Renal cortex interstitium (tissue), 11 donors: ENCODE results near the gene CFAP54. TPM values are rescaled to one million over a fixed set of nuclear protein-coding genes. Genes with fewer than 3 reads are reported as not detected.
"Not testable (repeated sequence)": the region's sequence is repeated elsewhere in the genome, so short reads cannot be mapped to it uniquely, and the experiment has no call there.

Experiments used
- DNase-seq, 11 donors: peaks; one replicate each; pipeline ENCODE4 v3.0.0-alpha.2; 2013; ENCODE audit warnings: low read depth in 9 of 11, low spot score in 4 of 11; ENCODE audit errors: extremely low read depth in 1 of 11
- polyA plus RNA-seq, 3 donors: library from polyadenylated mRNA; unstranded; fragments of 120-200 nt; gene quantifications; one replicate each; pipeline ENCODE4 v1.2.1, GENCODE V29; 2013; ENCODE audit not compliant: insufficient read length in 3 of 3

CFAP54 gene
- polyA plus RNA-seq, 3 donors = 2.8 to 4.6 (median 3.2) TPM

- DNase-seq = no peak
Measured at GRCh38 chr12:96571101-96571862, 81.9 kb downstream of the CFAP54 start.

DNA sequence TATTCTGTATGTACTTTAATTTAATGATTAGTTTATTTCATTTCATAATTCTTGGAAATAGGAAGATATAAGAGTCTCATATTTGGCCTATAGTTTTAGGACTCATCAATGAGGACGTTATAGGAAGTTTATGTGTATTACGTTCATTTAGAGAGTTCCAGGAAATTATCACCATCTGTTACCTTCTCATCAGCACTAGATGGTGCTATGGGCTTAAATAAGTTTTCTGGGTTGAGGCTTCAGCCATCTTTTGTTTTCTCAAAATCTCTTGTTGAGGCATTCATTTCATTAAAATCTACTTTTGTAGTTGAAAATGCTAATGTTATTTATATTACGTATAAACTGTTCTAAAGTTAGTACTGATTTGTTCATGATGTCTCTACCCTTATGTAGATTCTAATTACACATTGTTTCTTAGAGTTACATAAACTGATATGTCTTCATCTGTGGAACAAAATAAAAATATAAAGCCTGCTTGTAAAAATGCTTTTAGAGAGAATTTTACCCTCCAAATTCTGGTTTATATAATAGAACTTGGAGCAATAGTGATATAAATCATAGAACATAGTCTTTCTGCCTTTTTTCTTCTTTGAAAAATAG, 89.2 kb downstream of the CFAP54 start:
- peak; percentile 12 to 65 (median 33) for DNase-seq

DNA sequence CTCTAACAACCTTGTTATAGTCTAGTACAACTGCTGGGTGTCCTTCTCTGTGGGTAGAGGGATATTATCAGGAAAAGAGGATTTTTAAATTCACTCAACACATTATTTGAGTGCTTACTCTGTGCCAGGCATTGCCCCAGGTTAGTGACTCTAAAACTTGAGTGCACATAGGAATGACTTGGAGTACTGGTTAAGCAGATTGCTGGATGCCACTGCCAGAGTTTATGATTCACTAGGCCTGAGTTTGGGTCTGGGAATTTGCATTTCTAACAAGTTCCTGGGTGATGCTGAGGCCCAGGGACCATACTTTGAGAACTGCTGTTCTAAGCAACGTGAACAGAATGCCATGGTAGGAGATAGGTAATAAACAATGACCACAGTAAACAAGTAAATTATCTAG, 96.6 kb downstream of the CFAP54 start:
- DNase-seq = no peak

- no peak for DNase-seq
Measured at GRCh38 chr12:96587691-96588090, 98.3 kb downstream of the CFAP54 start.

GRCh38 chr12:96590970-96591369, 101.6 kb downstream of the CFAP54 start:
- DNase-seq = no peak

GRCh38 chr12:96604374-96604773, 115.0 kb downstream of the CFAP54 start:
- DNase-seq = not testable (repeated sequence)

GRCh38 chr12:96605684-96606083, 116.3 kb downstream of the CFAP54 start:
- DNase-seq = no peak

DNA sequence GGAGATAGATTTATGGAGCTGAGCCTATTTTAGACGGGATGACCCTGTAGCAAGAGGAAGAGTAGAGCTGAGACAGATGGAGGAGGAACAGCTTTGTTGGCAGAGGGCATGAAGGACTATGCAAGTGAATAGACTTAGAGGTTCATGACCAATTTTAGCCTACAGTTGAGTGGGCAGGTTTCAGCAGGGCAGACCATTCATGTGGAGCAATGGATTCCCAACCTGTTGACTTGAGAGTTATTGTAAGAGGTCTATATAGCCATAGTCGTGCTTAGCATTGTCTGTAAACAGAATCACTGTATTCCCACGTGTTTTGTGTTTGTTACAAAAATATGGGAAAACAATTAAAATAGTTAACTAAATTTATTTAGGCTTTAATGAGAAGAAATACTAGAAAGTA, 116.8 kb downstream of the CFAP54 start:
- no peak for DNase-seq

DNA sequence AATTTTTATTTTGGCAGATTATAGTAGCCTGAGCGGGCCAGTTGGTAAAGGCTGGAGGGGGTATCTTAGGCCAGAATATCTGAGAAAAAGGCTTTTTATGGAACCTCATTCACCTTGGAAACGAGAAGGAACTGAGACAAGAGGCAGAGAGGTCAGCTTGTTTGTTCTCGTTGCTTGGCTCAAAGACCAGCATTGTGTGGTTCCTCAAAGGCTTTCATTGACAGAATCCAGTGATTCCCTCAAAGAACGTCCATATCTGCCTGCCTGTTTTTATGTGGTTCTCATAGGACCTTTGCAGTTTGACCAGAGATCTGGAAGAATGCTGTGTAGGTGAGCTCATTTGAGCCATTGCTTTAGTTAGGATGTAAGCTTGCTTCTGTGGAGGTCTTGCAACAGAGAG, 117.3 kb downstream of the CFAP54 start:
- no peak for DNase-seq

GRCh38 chr12:96617178-96617577, 127.8 kb downstream of the CFAP54 start:
- no peak for DNase-seq

GRCh38 chr12:96623155-96623554, 133.8 kb downstream of the CFAP54 start:
- DNase-seq = no peak

- DNase-seq = no peak
Measured at GRCh38 chr12:96623656-96624217, 134.4 kb downstream of the CFAP54 start.

DNA sequence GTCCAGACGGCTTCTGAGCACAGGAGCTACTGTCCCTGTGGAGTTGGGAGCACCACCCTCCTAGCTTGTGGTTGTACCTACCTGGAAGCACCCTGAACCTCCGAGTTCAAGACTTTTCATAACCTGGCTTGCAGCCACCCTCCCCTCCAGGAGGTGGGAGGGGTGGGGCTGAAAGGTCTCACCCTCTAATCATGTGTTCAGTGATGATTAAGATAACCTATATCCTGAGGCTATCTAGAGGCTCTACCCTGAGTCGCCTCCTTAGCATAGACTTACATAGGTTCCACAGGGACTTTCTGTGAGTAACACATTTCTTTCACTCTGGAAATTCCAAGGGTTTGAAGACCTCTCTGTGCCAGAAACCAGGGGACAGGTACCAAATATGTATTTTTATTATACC, 146.5 kb downstream of the CFAP54 start:
- no peak for DNase-seq

DNA sequence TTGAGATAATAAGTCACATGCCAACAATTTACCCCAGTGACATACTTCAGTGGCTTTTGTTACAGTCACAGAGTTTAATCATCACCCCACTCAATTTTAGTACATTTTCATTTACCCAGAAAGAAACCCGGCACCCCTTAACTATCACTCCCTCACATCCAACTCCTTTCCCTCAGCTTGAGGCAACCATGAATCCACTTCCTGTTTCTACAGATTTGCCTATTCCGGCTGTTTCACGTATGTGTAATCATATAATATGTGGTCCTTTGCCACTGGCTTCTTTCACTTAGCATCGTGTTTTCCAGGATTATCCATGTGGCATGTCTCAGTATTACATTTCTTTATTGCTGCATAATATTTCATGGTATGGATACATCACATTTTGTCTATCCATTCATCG, 147.5 kb downstream of the CFAP54 start:
- no peak for DNase-seq

- no peak for DNase-seq
Measured at GRCh38 chr12:96648923-96649322, 159.5 kb downstream of the CFAP54 start.

DNA sequence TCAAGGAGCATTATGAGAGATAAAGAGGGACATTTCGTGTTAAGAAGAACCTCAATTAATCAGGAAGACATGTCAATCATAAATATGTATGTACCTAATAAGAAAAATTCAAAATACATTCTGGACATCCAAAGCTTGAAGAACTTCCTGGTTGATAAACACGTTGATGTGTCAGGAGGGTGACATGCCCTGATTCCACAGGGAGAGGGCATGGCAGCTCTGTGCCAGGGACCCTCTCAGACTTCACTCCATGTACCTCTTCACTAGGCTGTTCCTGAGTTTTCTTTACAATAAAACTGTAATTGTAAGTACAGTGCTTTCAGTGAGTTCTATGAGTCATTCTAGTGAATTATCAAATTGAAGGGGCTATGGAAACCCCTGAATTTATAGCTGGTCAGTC, 163.5 kb downstream of the CFAP54 start:
- DNase-seq = no peak

GRCh38 chr12:96658075-96658474, 168.7 kb downstream of the CFAP54 start:
- no peak for DNase-seq

- DNase-seq = no peak
Measured at GRCh38 chr12:96669786-96670185, 180.4 kb downstream of the CFAP54 start.

DNA sequence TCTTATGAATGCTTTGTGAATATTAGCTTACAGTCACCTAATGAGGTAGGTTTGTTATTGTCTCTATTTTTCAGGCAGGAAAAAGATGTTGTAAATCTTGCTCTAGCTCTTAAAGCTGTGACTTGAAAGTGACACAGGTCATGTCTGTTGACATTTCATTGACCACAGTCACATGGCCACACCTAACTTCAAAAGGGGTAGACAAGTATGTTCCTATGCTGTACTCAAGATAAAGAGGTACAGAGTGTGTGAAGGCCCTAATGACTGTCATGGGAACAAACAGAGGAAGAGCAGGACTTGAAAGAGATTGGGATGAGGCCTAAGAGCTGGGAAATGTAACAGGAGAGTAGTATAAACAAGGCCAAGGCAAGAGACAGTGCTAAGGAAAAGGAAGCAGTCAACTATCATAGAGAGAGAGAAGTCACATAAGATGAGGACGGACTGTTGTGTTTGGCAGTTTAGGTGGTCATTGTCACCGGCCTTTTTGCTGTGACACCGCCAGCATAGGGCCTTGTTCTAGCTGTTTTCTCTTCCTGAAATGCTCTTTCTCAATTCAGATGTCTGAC, 181.0 kb downstream of the CFAP54 start:
- DNase-seq = no peak

GRCh38 chr12:96675519-96675918, 186.1 kb downstream of the CFAP54 start:
- DNase-seq = not testable (repeated sequence)
